Epidermal melanocyte (primary cell): ENCODE results near the gene HNRNPU.

Experiments used
- DNase-seq: peaks from one replicate; pipeline ENCODE4 v3.0.0; 2011; ENCODE audit warnings: low spot score; ENCODE audit not compliant: insufficient read length

Gene HNRNPU

GRCh38 chr1:244862699-244863490 is 1.4 kb downstream of the HNRNPU start:
- DNase-seq: peak; percentile 51

DNA sequence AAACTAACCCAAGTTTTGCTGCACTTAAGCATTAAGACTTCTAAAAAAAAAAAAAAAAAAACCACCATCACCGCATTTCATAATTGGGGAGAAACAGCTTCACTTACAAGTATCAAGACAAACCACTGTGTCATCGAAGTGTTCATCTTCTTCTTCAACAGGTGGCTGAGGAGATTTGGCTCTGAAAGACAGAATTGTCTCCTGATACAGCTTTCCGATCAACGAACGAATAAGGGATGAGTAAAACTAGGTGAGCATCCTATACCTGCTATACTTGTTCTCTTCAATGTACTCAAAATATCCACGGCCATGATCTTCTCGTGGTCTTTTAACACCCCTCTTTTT is 2.0 kb downstream of the HNRNPU start:
- DNase-seq: no peak

GRCh38 chr1:244861683-244862082 is 2.7 kb downstream of the HNRNPU start:
- DNase-seq: no peak

- no peak for DNase-seq
These were observed 3.3 kb downstream of the HNRNPU start for GRCh38 chr1:244860914-244861610.

GRCh38 chr1:244860078-244860477 is 4.3 kb downstream of the HNRNPU start:
- DNase-seq: no peak

DNA sequence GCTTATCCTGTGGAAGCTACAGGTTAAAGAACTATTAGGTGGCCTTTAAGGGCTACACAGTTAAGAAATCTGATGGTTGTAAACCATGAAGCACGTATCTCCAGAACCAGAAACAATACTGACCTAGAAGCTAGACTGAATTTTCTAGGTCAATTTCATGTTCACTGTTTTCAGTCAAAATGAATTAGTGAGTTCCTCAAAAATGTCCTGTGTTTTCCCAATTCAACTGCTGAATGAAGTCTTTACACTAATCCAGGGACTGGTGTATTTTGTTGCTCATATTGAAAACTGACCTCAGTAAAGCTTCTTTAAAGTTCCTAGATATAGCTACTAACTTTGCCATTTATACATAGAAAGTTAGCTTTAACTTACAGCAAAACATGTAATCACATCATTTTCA is 6.0 kb downstream of the HNRNPU start:
- DNase-seq: no peak

DNA sequence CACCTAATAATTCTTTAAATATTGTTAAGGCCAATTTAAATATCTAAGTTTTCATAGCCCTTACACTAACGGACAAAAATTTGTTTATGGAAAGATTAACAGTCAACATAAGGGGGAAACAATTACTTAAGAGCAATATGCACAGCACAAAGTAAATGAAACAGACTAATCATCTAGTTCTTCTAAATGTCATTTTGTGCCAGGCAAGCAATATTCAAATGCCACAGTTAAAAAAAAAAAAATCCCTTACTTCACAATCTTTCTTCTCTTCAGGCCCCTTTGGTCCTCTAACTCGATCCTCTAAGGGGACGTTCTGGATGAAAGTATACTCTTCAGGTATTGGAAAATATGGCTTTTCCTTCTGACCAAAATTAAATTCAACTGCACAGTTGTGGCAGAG is 6.6 kb downstream of the HNRNPU start:
- DNase-seq: no peak

DNA sequence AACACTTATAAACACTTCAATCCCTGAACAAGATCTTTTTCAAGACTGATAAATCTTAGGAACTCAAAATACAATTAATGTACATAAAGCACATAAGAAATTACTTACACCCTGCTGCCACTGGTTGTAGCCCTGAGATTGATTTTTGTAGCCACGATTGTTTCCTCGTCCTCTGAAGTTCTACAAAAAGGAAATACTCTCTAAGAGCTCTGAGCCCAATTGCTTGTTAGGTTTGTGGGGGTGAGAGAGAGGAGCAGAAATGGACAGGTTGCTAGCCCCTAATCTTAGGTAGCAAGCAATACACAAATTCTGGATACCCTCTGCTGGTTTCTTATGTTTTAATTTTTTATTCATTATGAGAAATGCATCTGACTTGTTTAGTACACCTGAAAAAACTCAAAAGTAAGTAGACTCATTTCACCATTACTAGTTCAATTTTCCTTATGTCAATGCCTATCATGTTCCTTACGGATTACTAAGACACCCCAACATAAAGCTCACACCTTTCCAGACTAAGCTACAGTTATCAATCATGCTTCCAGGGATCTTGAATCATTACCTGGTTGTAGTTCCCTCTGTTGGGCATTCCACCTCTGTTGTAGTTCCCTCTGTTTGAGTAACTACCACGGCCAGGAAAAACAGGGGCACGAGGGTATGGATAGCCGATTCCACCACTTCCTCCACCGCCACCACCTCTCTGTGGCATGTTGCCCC is 9.3 kb downstream of the HNRNPU start:
- DNase-seq: no peak

GRCh38 chr1:244854166-244854565 is 10.2 kb downstream of the HNRNPU start:
- DNase-seq: no peak

- DNase-seq: no peak
These were observed 11.6 kb downstream of the HNRNPU start for GRCh38 chr1:244852694-244853093.

- no peak for DNase-seq
These were observed 12.7 kb downstream of the HNRNPU start for GRCh38 chr1:244851546-244852231.

DNA sequence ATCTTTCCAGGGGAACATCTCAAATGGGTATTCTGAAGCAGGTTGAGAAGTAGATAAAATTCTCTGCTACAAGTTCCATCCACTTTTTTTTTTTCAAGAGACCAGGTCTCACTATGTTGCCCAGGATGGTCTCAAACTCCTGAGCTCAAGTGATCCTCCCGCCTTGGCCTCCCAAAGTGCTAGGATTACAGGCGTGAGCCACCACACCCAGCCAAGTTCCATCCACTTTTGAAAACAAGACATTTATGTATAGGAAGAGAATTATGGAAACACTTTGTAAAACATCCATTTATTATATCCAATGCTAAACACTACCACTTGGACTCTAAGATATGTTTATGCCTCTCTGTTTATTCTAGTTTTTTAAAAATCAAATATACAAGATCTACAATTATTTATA is 13.4 kb downstream of the HNRNPU start:
- DNase-seq: no peak

- no peak for DNase-seq
These were observed 14.1 kb downstream of the HNRNPU start for GRCh38 chr1:244850099-244850852.

DNA sequence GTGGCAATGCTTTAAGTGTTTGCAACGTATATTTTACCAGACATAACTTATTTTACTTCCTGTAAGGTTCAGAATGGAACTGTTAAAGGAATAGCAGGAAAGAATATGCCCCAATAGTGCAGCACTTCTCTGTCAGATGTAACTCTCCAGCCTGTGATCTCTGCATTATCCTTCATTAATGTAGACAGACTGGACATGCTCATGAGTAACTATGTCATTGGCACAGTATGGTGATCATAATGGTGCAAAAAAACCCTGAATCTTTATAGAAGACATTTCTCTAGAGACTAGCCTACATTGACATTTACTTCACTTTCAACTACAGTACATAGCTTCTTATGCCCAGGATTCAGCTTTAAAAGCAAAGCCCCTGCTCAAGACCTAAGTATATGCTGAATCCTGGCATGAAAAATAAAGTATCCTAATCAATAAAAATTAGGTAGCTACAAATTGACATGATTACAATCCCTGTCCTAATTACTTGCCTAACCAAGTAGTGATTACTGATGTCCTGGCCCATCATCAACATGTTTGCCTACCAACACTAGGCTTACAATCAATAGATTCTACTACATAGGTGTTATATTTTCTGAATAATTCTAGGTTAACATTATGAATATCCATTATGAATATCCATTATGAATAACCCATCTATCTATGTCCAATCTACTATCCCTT is 15.0 kb downstream of the HNRNPU start:
- DNase-seq: no peak

DNA sequence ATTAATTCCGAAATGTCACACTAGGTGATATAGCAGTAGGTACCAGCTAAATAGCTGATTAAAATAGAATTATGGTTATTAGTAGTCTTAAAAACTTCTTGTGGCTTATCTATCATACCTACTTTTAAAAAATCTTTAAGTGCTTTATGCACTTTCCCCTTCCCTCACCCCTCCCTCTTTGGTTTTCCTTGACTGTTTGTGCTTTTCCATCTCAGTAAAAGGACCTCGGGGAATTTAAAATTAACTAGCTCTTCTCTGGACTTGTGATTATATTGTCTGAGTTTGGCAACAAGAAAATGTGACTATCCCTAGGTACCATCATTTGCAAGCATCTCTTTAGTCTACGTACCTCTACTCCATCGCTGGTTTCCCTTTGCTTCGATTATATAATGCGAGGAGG is 17.7 kb downstream of the HNRNPU start:
- no peak for DNase-seq

GRCh38 chr1:244844155-244845121 is 19.9 kb downstream of the HNRNPU start:
- DNase-seq: no peak

DNA sequence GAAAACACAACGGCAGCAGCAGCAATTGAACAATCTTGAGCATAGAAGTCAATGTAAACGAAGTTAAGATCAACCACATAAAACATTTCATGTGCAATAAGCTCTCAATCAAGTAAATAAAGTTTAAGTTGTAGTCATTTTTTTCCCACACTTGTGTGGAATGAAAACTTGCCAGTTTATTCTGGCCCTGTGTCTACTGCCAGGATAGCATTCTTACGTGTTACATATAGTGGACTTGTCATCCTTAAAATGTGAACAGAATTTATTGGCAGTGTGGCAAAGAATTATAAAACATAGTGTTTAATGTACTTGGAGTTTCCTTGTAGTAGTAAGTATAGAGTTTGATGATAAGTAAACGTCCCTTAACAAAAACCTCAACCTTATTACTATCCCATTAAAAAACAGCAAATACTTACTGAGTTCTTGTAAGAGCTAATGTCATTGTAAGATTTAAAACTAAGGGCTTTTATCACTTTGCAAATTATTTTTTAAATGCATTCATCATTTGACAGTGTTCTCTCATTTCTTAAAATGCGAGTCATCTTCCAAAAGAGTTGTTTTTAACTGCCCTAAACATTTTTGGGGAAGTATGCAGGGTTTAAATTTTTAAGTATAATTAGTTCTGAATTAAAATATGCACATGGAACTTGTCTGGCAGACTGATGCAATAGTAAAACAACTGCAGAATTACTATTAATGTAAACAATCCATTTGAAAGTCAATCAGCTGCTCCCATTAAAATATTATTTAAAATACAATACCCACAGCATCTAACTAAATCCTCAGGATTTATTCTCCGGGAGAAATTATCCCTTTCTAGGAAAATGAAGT is 21.0 kb downstream of the HNRNPU start:
- no peak for DNase-seq

DNA sequence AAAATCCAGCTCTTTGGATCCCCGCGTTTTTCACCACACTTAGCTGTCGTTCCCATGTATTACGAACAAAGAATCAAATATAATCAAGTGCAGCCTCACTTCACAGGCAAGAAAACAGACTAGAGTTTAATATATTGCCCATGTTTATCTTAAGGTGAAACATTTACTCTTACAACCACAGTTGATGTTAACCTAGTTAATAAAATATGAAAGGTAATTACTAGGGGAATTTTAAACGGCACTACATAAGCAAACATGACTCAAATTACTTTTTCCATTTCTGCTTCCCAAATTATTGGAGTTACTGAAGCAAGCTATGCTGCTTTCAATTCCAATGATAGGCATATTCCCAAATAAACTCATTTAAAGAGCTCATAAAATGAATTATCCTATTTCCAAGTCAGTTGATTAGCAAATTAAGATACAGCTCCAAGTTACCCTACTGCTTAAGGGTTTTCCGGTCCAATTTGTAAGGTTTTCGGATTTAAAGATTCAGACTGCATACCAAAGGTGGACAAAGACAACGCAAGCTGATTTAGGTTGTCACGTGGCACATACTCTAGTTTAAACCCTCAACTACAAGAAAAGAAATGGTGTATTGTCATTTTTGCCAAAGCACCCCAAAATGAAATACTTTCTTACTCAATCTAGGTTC is 22.9 kb downstream of the HNRNPU start:
- no peak for DNase-seq
